Measurements from ENCODE around the gene PRICKLE1. TPM values are rescaled to one million over a fixed set of nuclear protein-coding genes. Genes with fewer than 3 reads are reported as not detected.

Gene PRICKLE1
- total RNA-seq, 1 donor from 2014 or later: 11.6 TPM

GRCh38 chr12:42410340-42410739, 179.2 kb downstream of the PRICKLE1 start:
- H3K4me3 ChIP-seq (ENCODE audit: low read depth, low read length): no peak overlapping the region
- DNase-seq (ENCODE audit: low read depth): no peak
- TF ChIP-seq, protein P1, sequence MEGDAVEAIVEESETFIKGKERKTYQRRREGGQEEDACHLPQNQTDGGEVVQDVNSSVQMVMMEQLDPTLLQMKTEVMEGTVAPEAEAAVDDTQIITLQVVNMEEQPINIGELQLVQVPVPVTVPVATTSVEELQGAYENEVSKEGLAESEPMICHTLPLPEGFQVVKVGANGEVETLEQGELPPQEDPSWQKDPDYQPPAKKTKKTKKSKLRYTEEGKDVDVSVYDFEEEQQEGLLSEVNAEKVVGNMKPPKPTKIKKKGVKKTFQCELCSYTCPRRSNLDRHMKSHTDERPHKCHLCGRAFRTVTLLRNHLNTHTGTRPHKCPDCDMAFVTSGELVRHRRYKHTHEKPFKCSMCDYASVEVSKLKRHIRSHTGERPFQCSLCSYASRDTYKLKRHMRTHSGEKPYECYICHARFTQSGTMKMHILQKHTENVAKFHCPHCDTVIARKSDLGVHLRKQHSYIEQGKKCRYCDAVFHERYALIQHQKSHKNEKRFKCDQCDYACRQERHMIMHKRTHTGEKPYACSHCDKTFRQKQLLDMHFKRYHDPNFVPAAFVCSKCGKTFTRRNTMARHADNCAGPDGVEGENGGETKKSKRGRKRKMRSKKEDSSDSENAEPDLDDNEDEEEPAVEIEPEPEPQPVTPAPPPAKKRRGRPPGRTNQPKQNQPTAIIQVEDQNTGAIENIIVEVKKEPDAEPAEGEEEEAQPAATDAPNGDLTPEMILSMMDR (conservative IDR thresholded peaks at IDR 0.05; ENCODE audit: low read depth, low read length): no peak

- no peak overlapping the region for H3K4me3 ChIP-seq (ENCODE audit: low read depth, low read length)
- TF ChIP-seq, protein P1 (conservative IDR thresholded peaks at IDR 0.05; ENCODE audit: low read depth, low read length): no peak
- no peak for DNase-seq (ENCODE audit: low read depth)
Observed at GRCh38 chr12:42409471-42409870, 180.1 kb downstream of the PRICKLE1 start.

GRCh38 chr12:42407306-42407705, 182.2 kb downstream of the PRICKLE1 start:
- TF ChIP-seq, protein P1 (conservative IDR thresholded peaks at IDR 0.05; ENCODE audit: low read depth, low read length): no peak
- DNase-seq (ENCODE audit: low read depth): no peak
- H3K4me3 ChIP-seq (ENCODE audit: low read depth, low read length): no peak overlapping the region

All from epithelial cell of proximal tubule (primary cell).